Prostate gland (tissue), 2 donors: ENCODE data around the gene UROD.

Experiments used
- POLR2AphosphoS5 ChIP-seq: sonication (generic); formaldehyde crosslinking; IDR thresholded peaks from one replicate; pipeline ENCODE4 v1.6.1; 2017; ENCODE audit warnings: antibody characterized with exemption
- TF ChIP-seq, protein P1 (sequence below), 4 experiments: fragments of 200-600 bp in 2 of 4; fragments of 450-650 bp in 2 of 4; sonication (generic) in 2 of 4; IDR thresholded peaks; 1 replicate in 3 of 4; 2 replicates in 1 of 4; pipeline ENCODE4 v1.5.1; 2016 to 2019; ENCODE audit warnings: antibody characterized with exemption in 4 of 4, mild to moderate bottlenecking in 2 of 4, moderate library complexity in 2 of 4

DNA sequence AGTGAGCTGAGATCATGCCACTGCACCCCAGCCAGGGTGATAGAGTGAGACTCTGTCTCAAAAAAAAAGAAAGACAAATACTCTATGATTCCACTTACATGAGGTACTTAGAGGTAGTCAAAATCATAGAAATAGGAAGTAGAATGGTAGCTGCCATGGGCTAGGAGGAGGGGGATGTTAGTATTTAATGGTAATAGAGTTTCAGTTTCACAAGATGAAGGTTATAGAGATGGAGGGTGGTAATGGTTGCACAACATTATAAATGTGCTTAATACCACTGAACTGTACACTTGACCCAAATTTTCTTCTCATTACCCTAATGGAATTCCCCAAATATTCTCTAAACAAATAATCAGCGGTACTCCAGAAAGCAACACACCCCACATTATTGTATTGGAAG lies 38.4 kb upstream of the UROD start:
- TF ChIP-seq, protein P1, sequence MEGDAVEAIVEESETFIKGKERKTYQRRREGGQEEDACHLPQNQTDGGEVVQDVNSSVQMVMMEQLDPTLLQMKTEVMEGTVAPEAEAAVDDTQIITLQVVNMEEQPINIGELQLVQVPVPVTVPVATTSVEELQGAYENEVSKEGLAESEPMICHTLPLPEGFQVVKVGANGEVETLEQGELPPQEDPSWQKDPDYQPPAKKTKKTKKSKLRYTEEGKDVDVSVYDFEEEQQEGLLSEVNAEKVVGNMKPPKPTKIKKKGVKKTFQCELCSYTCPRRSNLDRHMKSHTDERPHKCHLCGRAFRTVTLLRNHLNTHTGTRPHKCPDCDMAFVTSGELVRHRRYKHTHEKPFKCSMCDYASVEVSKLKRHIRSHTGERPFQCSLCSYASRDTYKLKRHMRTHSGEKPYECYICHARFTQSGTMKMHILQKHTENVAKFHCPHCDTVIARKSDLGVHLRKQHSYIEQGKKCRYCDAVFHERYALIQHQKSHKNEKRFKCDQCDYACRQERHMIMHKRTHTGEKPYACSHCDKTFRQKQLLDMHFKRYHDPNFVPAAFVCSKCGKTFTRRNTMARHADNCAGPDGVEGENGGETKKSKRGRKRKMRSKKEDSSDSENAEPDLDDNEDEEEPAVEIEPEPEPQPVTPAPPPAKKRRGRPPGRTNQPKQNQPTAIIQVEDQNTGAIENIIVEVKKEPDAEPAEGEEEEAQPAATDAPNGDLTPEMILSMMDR (IDR thresholded peaks at IDR 0.05), result no peak
- no peak for TF ChIP-seq POLR2AphosphoS5
